Stimulated activated naive CD4-positive, alpha-beta T cell treated with Interleukin-2 at 50 U/mL for 16 hours (primary cell): ENCODE measurements around the gene SMIM9.

ENCODE experiments used
- DNase-seq: peaks from one replicate; lab custom pipeline; 2025; lab: John Stamatoyannopoulos, UW

The SMIM9 gene

GRCh38 chrX:154780968-154781367 is 53.5 kb downstream of the SMIM9 start:
- DNase-seq = no peak

DNA sequence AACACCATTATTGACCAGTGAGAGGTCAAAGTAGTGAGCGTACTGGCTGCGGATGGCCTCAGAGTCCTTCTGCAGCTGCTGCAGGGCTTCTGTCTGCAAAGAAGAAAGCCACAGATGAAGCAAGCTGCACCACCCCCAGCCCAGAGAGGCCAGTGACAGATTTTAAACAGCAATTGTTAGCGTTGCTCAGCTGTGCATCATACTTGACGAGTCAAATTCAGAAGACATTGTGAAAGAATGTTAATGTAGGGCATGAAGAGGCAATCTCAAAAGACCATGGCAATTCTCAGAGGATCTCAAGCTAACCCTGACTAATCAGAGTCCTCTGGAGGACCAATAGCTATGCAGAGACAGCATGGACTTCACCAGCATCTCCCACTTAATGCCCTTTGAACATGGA is 55.2 kb downstream of the SMIM9 start:
- DNase-seq = no peak

DNA sequence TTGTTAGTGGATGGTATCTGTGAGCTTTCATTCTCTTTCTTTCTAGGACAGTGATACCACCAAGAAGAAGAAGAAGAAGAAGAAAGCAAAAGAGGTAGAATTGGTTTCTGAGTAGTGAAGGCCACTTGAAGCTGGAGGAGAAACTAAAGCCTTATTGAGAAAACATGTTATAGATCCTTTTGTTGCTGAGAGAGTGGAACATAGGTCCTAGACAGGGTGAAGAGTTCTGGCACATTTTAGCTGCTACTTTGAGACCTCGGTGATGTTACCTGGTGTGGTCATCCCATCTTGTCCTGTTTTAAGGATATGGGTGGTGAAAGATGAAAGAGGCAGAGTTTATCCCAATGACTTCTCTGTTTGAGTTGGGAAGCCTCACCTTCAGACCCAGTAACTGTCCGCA is 57.7 kb downstream of the SMIM9 start:
- DNase-seq = no peak

DNA sequence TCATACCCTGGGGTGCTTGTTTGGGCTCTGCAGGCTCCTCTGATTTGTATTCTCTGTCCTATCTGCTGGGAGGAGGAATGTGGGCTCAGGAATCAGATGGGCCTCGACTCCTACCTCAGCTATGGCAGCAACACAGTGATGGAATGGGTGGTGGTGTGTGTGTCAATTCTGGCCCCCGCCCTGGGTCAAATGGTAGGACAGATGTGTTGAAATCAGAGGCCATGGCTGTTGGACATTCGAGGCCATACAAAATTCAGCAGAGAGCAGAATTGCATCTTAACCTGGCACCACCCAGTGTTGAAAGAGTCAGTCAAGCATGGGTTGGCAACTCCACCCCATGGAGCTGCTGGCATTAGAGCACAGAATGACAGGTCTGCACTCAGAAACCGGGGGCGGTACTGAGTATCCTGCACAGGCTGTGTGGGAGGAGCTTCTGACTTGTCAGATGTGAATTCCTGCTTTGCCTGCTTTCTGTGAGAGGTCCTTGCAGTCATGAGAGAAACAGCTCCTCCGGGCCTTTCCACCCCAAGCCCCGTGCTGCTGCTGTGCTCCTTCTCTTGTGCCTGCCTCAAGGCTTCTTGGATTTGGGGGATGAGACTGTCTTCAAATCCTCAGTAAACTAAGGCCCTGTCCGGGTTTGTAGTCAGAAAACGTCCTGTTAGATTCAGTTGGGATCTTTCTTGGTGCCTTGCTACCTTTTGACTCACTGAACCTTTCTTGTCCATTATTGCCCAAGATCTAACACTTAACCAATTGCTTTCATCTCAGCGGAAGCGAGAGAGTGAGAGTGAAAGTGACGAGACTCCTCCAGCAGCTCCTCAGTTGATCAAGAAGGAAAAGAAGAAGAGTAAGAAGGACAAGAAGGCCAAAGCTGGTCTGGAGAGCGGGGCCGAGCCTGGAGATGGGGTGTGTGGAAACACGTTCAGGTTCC is 58.8 kb downstream of the SMIM9 start:
- DNase-seq = peak; percentile 42

- DNase-seq = no peak
These were observed 59.8 kb downstream of the SMIM9 start for GRCh38 chrX:154774622-154775021.
